Naive thymus-derived CD4-positive, alpha-beta T cell (primary cell): ENCODE measurements around the gene SLC46A1. TPM values are rescaled to one million over a fixed set of nuclear protein-coding genes. Genes with fewer than 3 reads are reported as not detected.

Experiments
- ATAC-seq: fragments of 150-1000 bp; cut with Tn5 transposase; 2 replicates; pipeline ENCODE4 v1.10.0; 2021; ENCODE audit warnings: mild to moderate bottlenecking, moderate library complexity
- CTCF ChIA-PET: fragments of 350-600 bp; sonication (Branson Sonifier 250); formaldehyde crosslinking; loops from one replicate; lab custom pipeline; 2021; ENCODE audit warnings: antibody characterized with exemption; lab: Charles Lee
- POLR2A ChIA-PET: fragments of 350-600 bp; sonication (Branson Sonifier 250); formaldehyde crosslinking; loops from one replicate; lab custom pipeline; 2021; ENCODE audit warnings: antibody characterized with exemption, inconsistent platforms; lab: Charles Lee
- DNase-seq, 9 donors: peaks; one replicate each; pipeline versions ENCODE4 v3.0.0 to v3.0.0-alpha.2; 2020 to 2022; ENCODE audit warnings: mixed read lengths in 1 of 9
- H3K27ac ChIP-seq: one replicate; pipeline ENCODE4 v1.7.0; 2013; ENCODE audit warnings: mild to moderate bottlenecking, low read depth, low read length, moderate library complexity
- H3K27me3 ChIP-seq, 2 donors: one replicate each; pipeline ENCODE4 v1.7.0; 2013; ENCODE audit warnings: low read length in 2 of 2, mild to moderate bottlenecking in 2 of 2, moderate library complexity in 2 of 2; ENCODE audit not compliant: control insufficient read depth in 2 of 2, insufficient read depth in 2 of 2
- H3K36me3 ChIP-seq, 3 experiments: 1 replicate in 2 of 3; 2 replicates in 1 of 3; pipeline ENCODE4 v1.7.0; 2013; ENCODE audit warnings: low read length in 3 of 3, mild to moderate bottlenecking in 3 of 3, moderate library complexity in 1 of 3; ENCODE audit not compliant: insufficient read depth in 3 of 3, control insufficient read depth in 2 of 3
- H3K4me1 ChIP-seq, 2 donors: one replicate each; pipeline ENCODE4 v1.7.0; 2013; ENCODE audit warnings: low read length in 2 of 2, mild to moderate bottlenecking in 2 of 2, moderate library complexity in 1 of 2; ENCODE audit not compliant: control insufficient read depth in 2 of 2, insufficient read depth in 2 of 2
- H3K4me3 ChIP-seq: 2 replicates; pipeline ENCODE4 v1.7.0; 2013; ENCODE audit warnings: mild to moderate bottlenecking, low read length
- H3K9me3 ChIP-seq, 3 experiments: 1 replicate in 2 of 3; 2 replicates in 1 of 3; pipeline ENCODE4 v1.7.0; 2013; ENCODE audit warnings: low read length in 3 of 3; ENCODE audit not compliant: control insufficient read depth in 2 of 3
- H3K27ac Mint-ChIP-seq, 9 donors: one replicate each; pipeline ENCODE4 v1.8.0; 2020 to 2022; ENCODE audit warnings: mixed read lengths in 9 of 9, mild to moderate bottlenecking in 8 of 9, moderate library complexity in 5 of 9, inconsistent platforms in 2 of 9
- H3K27me3 Mint-ChIP-seq, 5 donors: one replicate each; pipeline ENCODE4 v1.8.0; 2021 to 2022; ENCODE audit warnings: mixed read lengths in 5 of 5, mild to moderate bottlenecking in 1 of 5
- H3K36me3 Mint-ChIP-seq, 5 donors: one replicate each; pipeline ENCODE4 v1.8.0; 2020 to 2022; ENCODE audit warnings: mixed read lengths in 5 of 5, mild to moderate bottlenecking in 3 of 5, inconsistent platforms in 1 of 5
- H3K4me1 Mint-ChIP-seq, 7 donors: one replicate each; pipeline ENCODE4 v1.8.0; 2020 to 2022; ENCODE audit warnings: mixed read lengths in 7 of 7, mild to moderate bottlenecking in 3 of 7, inconsistent platforms in 1 of 7
- H3K4me3 Mint-ChIP-seq, 10 donors: one replicate each; pipeline ENCODE4 v1.8.0; 2020 to 2022; ENCODE audit warnings: mild to moderate bottlenecking in 10 of 10, mixed read lengths in 10 of 10, moderate library complexity in 6 of 10, inconsistent platforms in 2 of 10
- H3K9me3 Mint-ChIP-seq, 11 donors: one replicate each; pipeline ENCODE4 v1.8.0; 2020 to 2022; ENCODE audit warnings: mixed read lengths in 11 of 11, mild to moderate bottlenecking in 4 of 11, inconsistent platforms in 1 of 11, moderate library complexity in 1 of 11
- intact Hi-C, 2 donors: fragments of 100-400 bp; cut with micrococcal nuclease; formaldehyde crosslinking; loops; one replicate each; pipeline ENCODE4 v1.15.1; 2023
- polyA plus RNA-seq, 2 donors: library from polyadenylated mRNA; unstranded; fragments of 300-500 nt; fragmentation: Illumina TruSeq; gene quantifications; one replicate each; pipeline ENCODE4 v1.2.3, GENCODE V29; 2021
- total RNA-seq, 6 experiments: library from RNA in 5 of 6; stranded (reverse) in 5 of 6; gene quantifications; 1 replicate in 5 of 6; 2 replicates in 1 of 6; pipeline ENCODE4 v1.2.3 and lab custom pipeline; 2021 to 2026

Gene SLC46A1
- total and polyA plus RNA-seq, 7 experiments from 2014 or later, result 1.8 to 5.1 (median 3.3) TPM

GRCh38 chr17:28357901-28358197 lies 48.2 kb downstream of the SLC46A1 start:
- CTCF ChIA-PET, result interaction anchor here (1.2 to 3.3 kb wide), 2 partner anchors 22 to 59 kb away, joined by 4 to 14 read pairs; partner anchors contain the start of genes IFT20 and TNFAIP1
- no peak for DNase-seq
- H3K27ac Mint-ChIP-seq, result peak overlapping the region; percentile 89 to 97 (median 94)
- peak overlapping the region; percentile 91 to 98 (median 94) for H3K4me3 Mint-ChIP-seq
- H3K36me3 ChIP-seq, result peaks cover 16 to 57% (median 35%) of the 10 kb centered on the region in 3 experiments
- H3K4me1 Mint-ChIP-seq, result peaks cover 19 to 40% (median 29%) of the 10 kb centered on the region in 7 donors
- H3K4me3 ChIP-seq, result peak overlapping the region; percentile 80
- peaks cover 0 to 3% (median 0%) of the 10 kb centered on the region in 11 donors for H3K9me3 Mint-ChIP-seq
- intact Hi-C loops, result loop anchor here (1.0 to 2.0 kb wide), 5 partner anchors 13 to 39 kb away; partner anchors contain the start of genes IFT20 (in 2 of the 2), SARM1 (in 2 of the 2), TMEM97 (in 2 of the 2) and TNFAIP1 (in 2 of the 2)
- peaks cover 4 to 26% (median 12%) of the 10 kb centered on the region in 5 donors for H3K36me3 Mint-ChIP-seq
- no peaks in the 10 kb centered on the region for H3K27me3 ChIP-seq
- H3K27me3 Mint-ChIP-seq, result no peaks in the 10 kb centered on the region
- no peak for ATAC-seq
- POLR2A ChIA-PET, result interaction anchor here (0.6 to 4.8 kb wide), 18 partner anchors 10 to 540 kb away, joined by 3 to 75 read pairs (median 3); partner anchors contain the start of genes FLOT2, IFT20, SARM1 and SLC46A1
- peak overlapping the region; percentile 90 for H3K27ac ChIP-seq
- peaks cover 17 to 21% of the 10 kb centered on the region in 2 donors for H3K4me1 ChIP-seq
- no peaks in the 10 kb centered on the region for H3K9me3 ChIP-seq

- CTCF ChIA-PET, result interaction anchor here (1.2 to 3.3 kb wide), 2 partner anchors 22 to 60 kb away, joined by 4 to 14 read pairs; partner anchors contain the start of genes IFT20 and TNFAIP1
- H3K27me3 ChIP-seq, result no peaks in the 10 kb centered on the region
- POLR2A ChIA-PET, result interaction anchor here (0.6 to 4.8 kb wide), 23 partner anchors 9 to 794 kb away, joined by 3 to 75 read pairs (median 3); partner anchors contain the start of genes FLOT2, IFT20, PHF12 and SARM1
- H3K4me1 ChIP-seq, result peaks cover 17 to 21% of the 10 kb centered on the region in 2 donors
- ATAC-seq (peak; percentile 99), DNase-seq (peak; percentile 94 to 97 (median 96))
- Mint-ChIP-seq H3K4me3 (peak within 1 kb of the TSS; percentile 91 to 98 (median 94)), H3K9me3 (peaks cover 0 to 3% (median 0%) of the 10 kb centered on the region in 11 donors), H3K27ac (peak within 1 kb of the TSS; percentile 89 to 97 (median 94)), H3K27me3 (no peaks in the 10 kb centered on the region), H3K36me3 (peaks cover 4 to 26% (median 12%) of the 10 kb centered on the region in 5 donors), H3K4me1 (peaks cover 19 to 40% (median 29%) of the 10 kb centered on the region in 7 donors)
- peaks cover 19 to 57% (median 30%) of the 10 kb centered on the region in 3 experiments for H3K36me3 ChIP-seq
- peak within 1 kb of the TSS; percentile 80 for H3K4me3 ChIP-seq
- peak within 1 kb of the TSS; percentile 90 for H3K27ac ChIP-seq
- H3K9me3 ChIP-seq, result no peaks in the 10 kb centered on the region
- intact Hi-C loops, result loop anchor here (1.0 to 2.0 kb wide), 5 partner anchors 14 to 38 kb away; partner anchors contain the start of genes IFT20 (in 2 of the 2), SARM1 (in 2 of the 2), TMEM97 (in 2 of the 2) and TNFAIP1 (in 2 of the 2)
Observed at GRCh38 chr17:28357061-28357900, 48.7 kb downstream of the SLC46A1 start, which contains the start of gene POLDIP2. TSS of gene POLDIP2 (minus strand) at chr17:28357527. CDS start at chr17:28357448, 79 bp downstream.

- peaks cover 4 to 30% (median 19%) of the 10 kb centered on the region in 5 donors for H3K36me3 Mint-ChIP-seq
- peaks cover 0 to 5% (median 4%) of the 10 kb centered on the region in 7 donors for H3K4me1 Mint-ChIP-seq
- intact Hi-C loops, result no loop called here
- no peak for ATAC-seq
- Histone ChIP-seq H3K27me3 (no peaks in the 10 kb centered on the region), H3K27ac (no peak overlapping the region), H3K4me1 (no peaks in the 10 kb centered on the region), H3K36me3 (peaks cover 20 to 96% (median 31%) of the 10 kb centered on the region in 3 experiments), H3K9me3 (no peaks in the 10 kb centered on the region), H3K4me3 (no peak overlapping the region)
- ChIA-PET CTCF (interaction anchor here (0.7 to 1.2 kb wide), 2 partner anchors 14 to 598 kb away, joined by 3 to 4 read pairs; partner anchors contain the start of gene TNFAIP1), POLR2A (no interaction called here)
- H3K27me3 Mint-ChIP-seq, result no peaks in the 10 kb centered on the region
- no peaks in the 10 kb centered on the region for H3K9me3 Mint-ChIP-seq
- DNase-seq, result no peak
- H3K4me3 Mint-ChIP-seq, result no peak overlapping the region
- H3K27ac Mint-ChIP-seq, result peak overlapping the region in 2 of 9 donors; percentile 7 to 21
Observed at GRCh38 chr17:28350271-28350670, 55.7 kb downstream of the SLC46A1 start.

DNA sequence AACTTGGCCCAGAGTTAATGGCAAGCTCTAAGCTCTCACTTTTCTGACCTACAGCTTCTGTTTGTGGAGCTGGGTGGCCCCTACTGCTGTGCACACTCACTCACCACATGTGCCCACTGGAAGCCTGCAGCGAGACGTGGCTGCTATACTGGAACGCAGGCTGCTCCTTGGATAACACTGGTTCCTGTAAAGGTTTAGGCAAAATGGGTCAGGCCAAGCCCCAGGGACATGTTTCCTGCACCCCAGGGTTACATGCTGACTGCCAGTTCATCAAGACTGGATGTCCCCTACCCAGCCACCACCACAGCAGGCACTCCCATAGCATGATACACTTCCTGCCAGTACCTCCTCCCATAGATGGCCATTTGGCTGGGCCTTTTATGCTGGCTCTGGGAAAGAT lies 57.0 kb downstream of the SLC46A1 start:
- ChIA-PET POLR2A (interaction anchor here (1.3 to 3.0 kb wide), 2 partner anchors 8 to 13 kb away, joined by 8 to 15 read pairs; partner anchors contain the start of genes IFT20, POLDIP2 and TNFAIP1), CTCF (no interaction called here)
- intact Hi-C loops, result no loop called here
- Mint-ChIP-seq H3K4me3 (no peak overlapping the region), H3K27ac (peak overlapping the region in 1 of 9 donors; percentile 38), H3K27me3 (no peaks in the 10 kb centered on the region), H3K36me3 (peaks cover 0 to 25% (median 19%) of the 10 kb centered on the region in 5 donors), H3K4me1 (no peaks in the 10 kb centered on the region), H3K9me3 (no peaks in the 10 kb centered on the region)
- Histone ChIP-seq H3K9me3 (no peaks in the 10 kb centered on the region), H3K36me3 (peaks cover 20 to 99% (median 27%) of the 10 kb centered on the region in 3 experiments), H3K4me1 (no peaks in the 10 kb centered on the region), H3K27me3 (no peaks in the 10 kb centered on the region), H3K4me3 (no peak overlapping the region), H3K27ac (no peak overlapping the region)
- ATAC-seq (no peak), DNase-seq (no peak)

DNA sequence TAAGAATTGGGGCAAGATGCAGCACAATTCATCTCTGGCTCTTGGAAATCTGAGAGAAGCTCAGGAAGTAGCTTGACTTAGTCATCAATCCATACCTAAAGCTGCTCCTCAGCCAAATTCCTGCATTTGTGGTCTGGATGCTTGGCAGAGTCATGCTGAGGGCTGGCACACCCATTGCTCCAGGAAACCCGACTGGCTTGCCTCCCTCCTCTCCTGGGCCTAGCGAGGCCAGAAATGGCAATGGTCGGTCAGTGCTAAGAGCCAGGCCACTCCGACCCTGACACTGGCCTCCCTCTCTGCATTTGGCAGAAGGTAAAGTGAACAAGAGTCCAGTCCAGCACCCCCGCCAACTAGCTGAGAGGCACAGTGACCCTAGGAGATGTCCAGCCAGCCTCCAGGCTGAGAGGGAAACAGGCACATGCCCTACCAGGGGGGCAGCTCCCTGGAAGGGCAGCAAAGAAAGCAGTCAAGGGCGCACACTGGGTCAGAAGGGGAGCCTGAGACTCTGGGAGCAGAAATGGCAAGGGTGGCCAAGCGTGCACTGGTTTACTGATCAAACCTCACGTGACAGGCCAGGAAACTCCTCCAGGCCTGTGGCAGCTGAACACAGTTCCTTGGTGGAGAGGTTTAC lies 58.6 kb downstream of the SLC46A1 start:
- peaks cover 0 to 31% (median 19%) of the 10 kb centered on the region in 5 donors for H3K36me3 Mint-ChIP-seq
- peaks cover 15 to 97% (median 22%) of the 10 kb centered on the region in 3 experiments for H3K36me3 ChIP-seq
- intact Hi-C loops, result no loop called here
- H3K4me3 ChIP-seq, result no peak overlapping the region
- H3K4me3 Mint-ChIP-seq, result no peak overlapping the region
- no peaks in the 10 kb centered on the region for H3K27me3 ChIP-seq
- no peak for ATAC-seq
- no peaks in the 10 kb centered on the region for H3K4me1 ChIP-seq
- peaks cover 0 to 4% (median 0%) of the 10 kb centered on the region in 7 donors for H3K4me1 Mint-ChIP-seq
- H3K9me3 ChIP-seq, result no peaks in the 10 kb centered on the region
- H3K9me3 Mint-ChIP-seq, result no peaks in the 10 kb centered on the region
- ChIA-PET POLR2A (interaction anchor here (1.2 to 3.0 kb wide), 3 partner anchors 10 to 12 kb away, joined by 3 to 15 read pairs (median 8); partner anchors contain the start of genes IFT20, POLDIP2 and TNFAIP1), CTCF (no interaction called here)
- no peaks in the 10 kb centered on the region for H3K27me3 Mint-ChIP-seq
- peak overlapping the region in 1 of 9 donors; percentile 2 for H3K27ac Mint-ChIP-seq
- no peak overlapping the region for H3K27ac ChIP-seq
- no peak for DNase-seq
